Trophoblast cell (in vitro differentiated cells and primary cell): ENCODE results near the gene NCR2.

Experiments used
- DNase-seq, 2 donors: peaks; one replicate each; pipeline ENCODE4 v3.0.0-alpha.2; 2016
- H2AFZ ChIP-seq: 2 replicates; pipeline ENCODE4 v1.6.1; 2013; ENCODE audit warnings: low read length, moderate library complexity, mild to moderate bottlenecking; ENCODE audit not compliant: insufficient read depth, poor library complexity
- H2AK5ac ChIP-seq: 2 replicates; pipeline ENCODE4 v1.6.1; 2013; ENCODE audit warnings: mild to moderate bottlenecking, low read length
- H2BK120ac ChIP-seq: 2 replicates; pipeline ENCODE4 v1.6.1; 2013; ENCODE audit warnings: low read length, mild to moderate bottlenecking, moderate library complexity; ENCODE audit not compliant: insufficient read depth, poor library complexity
- H2BK12ac ChIP-seq: 2 replicates; pipeline ENCODE4 v1.6.1; 2013; ENCODE audit warnings: mild to moderate bottlenecking, low read length, moderate library complexity
- H2BK5ac ChIP-seq: 2 replicates; pipeline ENCODE4 v1.6.1; 2013; ENCODE audit warnings: low read length, low read depth, moderate library complexity, mild to moderate bottlenecking; ENCODE audit not compliant: poor library complexity
- H3K14ac ChIP-seq: 2 replicates; pipeline ENCODE4 v1.6.1; 2013; ENCODE audit warnings: mild to moderate bottlenecking, low read length
- H3K18ac ChIP-seq: 2 replicates; pipeline ENCODE4 v1.6.1; 2013; ENCODE audit warnings: mild to moderate bottlenecking, low read length
- H3K23ac ChIP-seq: 2 replicates; pipeline ENCODE4 v1.6.1; 2013; ENCODE audit warnings: low read length
- H3K27ac ChIP-seq: 2 replicates; pipeline ENCODE4 v1.5.1; 2013; ENCODE audit warnings: low read depth, mild to moderate bottlenecking, inconsistent platforms, low read length, moderate library complexity
- H3K27me3 ChIP-seq: 2 replicates; pipeline ENCODE4 v1.6.1; 2013; ENCODE audit warnings: inconsistent platforms, mild to moderate bottlenecking, low read length, moderate library complexity; ENCODE audit not compliant: insufficient read depth
- H3K36me3 ChIP-seq, 2 experiments: 1 replicate in 1 of 2; 2 replicates in 1 of 2; pipeline ENCODE4 v1.6.1; 2013; ENCODE audit warnings: low read length in 2 of 2, mild to moderate bottlenecking in 2 of 2, moderate library complexity in 1 of 2; ENCODE audit not compliant: insufficient read depth in 2 of 2, control insufficient read depth in 1 of 2
- H3K4ac ChIP-seq: 2 replicates; pipeline ENCODE4 v1.6.1; 2013; ENCODE audit warnings: low read depth, mild to moderate bottlenecking, low read length, moderate library complexity
- H3K4me1 ChIP-seq, 2 experiments: 1 replicate in 1 of 2; 2 replicates in 1 of 2; pipeline ENCODE4 v1.6.1; 2013; ENCODE audit warnings: low read length in 2 of 2, mild to moderate bottlenecking in 2 of 2, moderate library complexity in 1 of 2; ENCODE audit not compliant: insufficient read depth in 2 of 2, control insufficient read depth in 1 of 2
- H3K4me2 ChIP-seq: 2 replicates; pipeline ENCODE4 v1.6.1; 2013; ENCODE audit warnings: inconsistent platforms, mild to moderate bottlenecking, low read length, moderate library complexity
- H3K4me3 ChIP-seq: 2 replicates; pipeline ENCODE4 v1.5.1; 2013; ENCODE audit warnings: mild to moderate bottlenecking, low read depth, low read length, inconsistent platforms
- H3K79me1 ChIP-seq: one replicate; pipeline ENCODE4 v1.6.1; 2013; ENCODE audit warnings: low read length
- H3K79me2 ChIP-seq: 2 replicates; pipeline ENCODE4 v1.6.1; 2013; ENCODE audit warnings: low read length, mild to moderate bottlenecking; ENCODE audit not compliant: control insufficient read depth, insufficient read depth, poor library complexity
- H3K9ac ChIP-seq: 2 replicates; pipeline ENCODE4 v1.6.1; 2013; ENCODE audit warnings: mild to moderate bottlenecking, low read length
- H3K9me3 ChIP-seq: 2 replicates; pipeline ENCODE4 v1.6.1; 2013; ENCODE audit warnings: low read depth, mild to moderate bottlenecking, control low read depth, inconsistent platforms, low read length; ENCODE audit not compliant: insufficient read depth
- H4K12ac ChIP-seq: 2 replicates; pipeline ENCODE4 v1.6.1; 2013; ENCODE audit warnings: low read depth, mild to moderate bottlenecking, low read length, moderate library complexity
- H4K8ac ChIP-seq: 2 replicates; pipeline ENCODE4 v1.6.1; 2013; ENCODE audit warnings: low read depth, mild to moderate bottlenecking, low read length, moderate library complexity
- H4K91ac ChIP-seq: one replicate; pipeline ENCODE4 v1.6.1; 2013; ENCODE audit warnings: low read depth, mild to moderate bottlenecking, low read length, moderate library complexity
- WGBS: extraction: QIAGEN DNeasy Blood & Tissue Kit; methylation state at CpG from one replicate; pipeline ENCODE4 v1.1.7; 2013; ENCODE audit warnings: missing lambda C conversion rate; ENCODE audit not compliant: insufficient read length, insufficient coverage; ENCODE audit errors: extremely low coverage; 5-methylcytosine and 5-hydroxymethylcytosine counted together

The NCR2 gene

GRCh38 chr6:41298785-41299502, 36.5 kb upstream of the NCR2 start:
- H3K4ac ChIP-seq: no peak overlapping the region
- no peak overlapping the region for H3K23ac ChIP-seq
- no CpG with 5 or more reads among the region's 3 CpGs for WGBS
- H3K4me1 ChIP-seq: no peaks in the 10 kb centered on the region
- H2BK120ac ChIP-seq: no peak overlapping the region
- H4K91ac ChIP-seq: no peak overlapping the region
- no peaks in the 10 kb centered on the region for H3K79me2 ChIP-seq
- no peak overlapping the region for H3K4me2 ChIP-seq
- H3K18ac ChIP-seq: no peak overlapping the region
- no peak for DNase-seq
- H2AFZ ChIP-seq: no peak overlapping the region
- no peak overlapping the region for H2BK12ac ChIP-seq
- H2BK5ac ChIP-seq: no peak overlapping the region
- no peak overlapping the region for H3K14ac ChIP-seq
- H3K79me1 ChIP-seq: no peaks in the 10 kb centered on the region
- no peak overlapping the region for H4K12ac ChIP-seq
- H3K36me3 ChIP-seq: no peaks in the 10 kb centered on the region
- peaks cover 2% of the 10 kb centered on the region for H3K9me3 ChIP-seq
- no peak overlapping the region for H3K4me3 ChIP-seq
- H3K27me3 ChIP-seq: no peaks in the 10 kb centered on the region
- H4K8ac ChIP-seq: no peak overlapping the region
- H3K27ac ChIP-seq: no peak overlapping the region
- H3K9ac ChIP-seq: no peak overlapping the region
- no peak overlapping the region for H2AK5ac ChIP-seq

GRCh38 chr6:41302638-41303037, 32.8 kb upstream of the NCR2 start:
- Histone ChIP-seq H3K27ac (no peak overlapping the region), H3K79me2 (no peaks in the 10 kb centered on the region), H3K4me1 (no peaks in the 10 kb centered on the region), H3K4me2 (no peak overlapping the region), H4K91ac (no peak overlapping the region), H3K9me3 (peaks cover 2% of the 10 kb centered on the region), H3K14ac (no peak overlapping the region), H3K23ac (no peak overlapping the region), H2AK5ac (no peak overlapping the region), H2AFZ (no peak overlapping the region), H3K79me1 (no peaks in the 10 kb centered on the region), H4K8ac (no peak overlapping the region), H3K4ac (no peak overlapping the region), H2BK5ac (no peak overlapping the region), H2BK120ac (no peak overlapping the region), H3K18ac (no peak overlapping the region), H4K12ac (no peak overlapping the region), H3K9ac (no peak overlapping the region), H3K4me3 (no peak overlapping the region), H3K27me3 (no peaks in the 10 kb centered on the region), H2BK12ac (no peak overlapping the region), H3K36me3 (no peaks in the 10 kb centered on the region)
- WGBS: no CpG with 5 or more reads among the region's 5 CpGs
- no peak for DNase-seq

- no CpG with 5 or more reads among the region's 13 CpGs for WGBS
- H4K8ac ChIP-seq: no peak overlapping the region
- H3K23ac ChIP-seq: no peak overlapping the region
Measured at GRCh38 chr6:41306187-41306854, 29.1 kb upstream of the NCR2 start.

GRCh38 chr6:41315203-41315602, 20.2 kb upstream of the NCR2 start:
- H3K14ac ChIP-seq: no peak overlapping the region
- H4K8ac ChIP-seq: no peak overlapping the region
- no peak overlapping the region for H2BK12ac ChIP-seq
- H3K4me1 ChIP-seq: peaks cover 2% of the 10 kb centered on the region in 2 experiments
- no peak overlapping the region for H3K9ac ChIP-seq
- H3K27ac ChIP-seq: no peak overlapping the region
- H3K23ac ChIP-seq: no peak overlapping the region
- no peaks in the 10 kb centered on the region for H3K79me2 ChIP-seq
- no peaks in the 10 kb centered on the region for H3K79me1 ChIP-seq
- H3K18ac ChIP-seq: no peak overlapping the region
- DNase-seq: no peak
- no peak overlapping the region for H4K91ac ChIP-seq
- H3K9me3 ChIP-seq: peaks cover 2% of the 10 kb centered on the region
- H3K4me2 ChIP-seq: no peak overlapping the region
- no peak overlapping the region for H2AFZ ChIP-seq
- no peaks in the 10 kb centered on the region for H3K27me3 ChIP-seq
- H4K12ac ChIP-seq: no peak overlapping the region
- H2BK120ac ChIP-seq: no peak overlapping the region
- H2BK5ac ChIP-seq: no peak overlapping the region
- no peak overlapping the region for H3K4ac ChIP-seq
- no peak overlapping the region for H3K4me3 ChIP-seq
- no CpG with 5 or more reads among the region's 2 CpGs for WGBS
- H2AK5ac ChIP-seq: no peak overlapping the region
- H3K36me3 ChIP-seq: no peaks in the 10 kb centered on the region

More at GRCh38 chr6:41306187-41306854, 29.1 kb upstream of the NCR2 start:
- Histone ChIP-seq H2BK12ac (no peak overlapping the region), H4K91ac (no peak overlapping the region), H3K4ac (no peak overlapping the region), H3K18ac (no peak overlapping the region), H3K79me1 (no peaks in the 10 kb centered on the region), H3K4me1 (no peaks in the 10 kb centered on the region), H3K9ac (no peak overlapping the region), H2AK5ac (no peak overlapping the region), H3K27me3 (no peaks in the 10 kb centered on the region), H3K9me3 (no peaks in the 10 kb centered on the region), H2AFZ (no peak overlapping the region), H3K79me2 (no peaks in the 10 kb centered on the region), H3K4me3 (no peak overlapping the region), H3K14ac (no peak overlapping the region), H4K12ac (no peak overlapping the region), H2BK5ac (no peak overlapping the region), H3K4me2 (no peak overlapping the region), H2BK120ac (no peak overlapping the region), H3K36me3 (no peaks in the 10 kb centered on the region), H3K27ac (no peak overlapping the region)
- DNase-seq: peak; percentile 38 to 82
